Measurements from ENCODE around the gene PTN.

DNA sequence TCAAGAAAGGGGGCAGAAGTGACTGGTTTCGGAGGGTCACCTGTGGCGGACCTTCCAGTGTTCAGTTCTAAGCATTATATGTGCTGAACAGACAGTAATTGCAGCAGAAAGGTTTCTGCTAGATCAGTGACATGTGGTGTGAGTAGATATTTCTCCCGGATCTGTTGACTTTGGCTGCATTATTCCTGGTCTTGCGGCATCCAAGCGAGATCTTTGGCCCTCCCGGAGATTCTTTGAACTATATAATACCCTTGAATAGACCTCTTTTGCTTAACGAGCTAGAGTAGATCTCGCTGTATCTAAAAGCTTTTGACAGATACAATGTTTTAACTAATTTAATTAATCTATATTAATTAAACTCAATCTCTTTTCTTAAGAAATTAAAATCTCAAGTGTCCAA, 99.8 kb downstream of the PTN start:
- TF ChIP-seq CTCF (IDR thresholded peaks at IDR 0.05) (no peak), POLR2A (IDR thresholded peaks at IDR 0.05) (no peak)

Measured in adrenal gland (tissue), 5 donors.